Measurements from ENCODE around the gene MOB1B. TPM values are rescaled to one million over a fixed set of nuclear protein-coding genes. Genes with fewer than 3 reads are reported as not detected.

MOB1B gene
- total and polyA plus RNA-seq, 10 of the 15 experiments (the other 5 are each of a cell fraction or from before 2014, with no cell fraction given), result 1.9 to 11.4 (median 6.1) TPM

DNA sequence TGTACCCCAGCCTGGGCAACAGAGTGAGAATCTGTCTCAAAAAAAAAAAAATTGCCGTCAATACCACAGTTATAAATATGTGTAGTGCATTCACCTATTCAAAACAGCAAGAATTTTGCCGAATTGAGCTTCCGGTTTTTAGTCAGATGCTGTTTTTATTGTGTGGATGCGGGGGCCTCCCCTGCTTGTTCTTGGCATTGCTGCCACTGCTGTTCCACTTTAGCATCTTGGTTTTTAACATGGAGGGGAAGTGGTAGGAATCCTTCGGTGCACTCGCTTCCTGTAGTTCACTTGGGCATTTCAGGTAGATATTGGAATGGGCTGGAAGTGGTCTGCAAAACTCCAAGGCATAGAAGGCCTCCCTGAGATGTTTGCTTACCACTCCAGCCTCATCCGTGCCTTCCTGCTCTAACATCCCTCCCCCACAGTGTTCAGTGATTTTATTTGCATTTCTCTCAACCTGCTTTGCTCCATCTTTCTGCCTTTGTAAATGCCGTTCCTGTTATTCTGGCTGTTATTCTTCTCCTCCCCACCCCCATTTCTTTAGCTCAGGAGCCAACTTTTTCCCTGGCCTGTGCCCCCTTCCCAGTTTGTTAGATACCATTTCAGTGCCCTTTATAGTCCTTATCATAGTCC lies 25.5 kb downstream of the MOB1B start (continued):
- peak; percentile 19 for TF ChIP-seq SKIL (IDR thresholded peaks at IDR 0.05; ENCODE audit: low read depth, poor library complexity, severe bottlenecking)
- TF ChIP-seq JUNB (IDR thresholded peaks at IDR 0.05), result peak; percentile 56
- peak; percentile 53; the same call in 1 of the 2 replicates for TF ChIP-seq IKZF1 (conservative IDR thresholded peaks at IDR 0.05)
- TF ChIP-seq EED (IDR thresholded peaks at IDR 0.05; ENCODE audit: low read depth), result peak; percentile 62; the same call in 1 of the 2 replicates
- TF ChIP-seq RUNX3 (IDR thresholded peaks at IDR 0.05; ENCODE audit: low read length), result 0 out of 2 replicates have a peak, but pooled peaks have one; percentile 23
- TF ChIP-seq CUX1 (IDR thresholded peaks at IDR 0.05; ENCODE audit: insufficient replicate concordance, low read depth, low read length), result no peak
- TF ChIP-seq CHD2 (IDR thresholded peaks at IDR 0.05; ENCODE audit: borderline replicate concordance, low read depth, low read length), result 0 out of 2 replicates have a peak, but pooled peaks have one; percentile 16
- no peak for TF ChIP-seq MYB (IDR thresholded peaks at IDR 0.05; ENCODE audit: borderline replicate concordance, low read depth, low read length)
- no peak for TF ChIP-seq CEBPB (IDR thresholded peaks at IDR 0.05; ENCODE audit: borderline replicate concordance in 1 of 2, low read depth in 2 of 2, low read length in 2 of 2)
- peak; percentile 15; the same call in 1 of the 2 replicates for TF ChIP-seq CREM (IDR thresholded peaks at IDR 0.05; ENCODE audit: low read depth)
